Activated T-helper 2 cell treated with anti-CD3 and anti-CD28 coated beads, Interferon-gamma antibody, Interleukin-2, Interleukin-4, amounts not matched to agents 10 μg/mL and 5 μg/mL and 100 μg/mL, durations not matched to agents 14 hours and 24 hours and 36 hours (primary cell): ENCODE results near the gene TEX51. TPM values are rescaled to one million over a fixed set of nuclear protein-coding genes. Genes with fewer than 3 reads are reported as not detected.

Source experiments
- DNase-seq: peaks from one replicate; pipeline ENCODE4 v3.0.0; 2021; ENCODE audit warnings: low spot score
- H3K27ac Mint-ChIP-seq: one replicate; pipeline ENCODE4 v1.8.0; 2021; ENCODE audit warnings: mixed read lengths
- H3K27me3 Mint-ChIP-seq: one replicate; pipeline ENCODE4 v1.8.0; 2021; ENCODE audit warnings: low read depth, mixed read lengths
- H3K36me3 Mint-ChIP-seq: one replicate; pipeline ENCODE4 v1.8.0; 2021; ENCODE audit warnings: low read depth, mixed read lengths
- H3K4me1 Mint-ChIP-seq: one replicate; pipeline ENCODE4 v1.8.0; 2021; ENCODE audit warnings: low read depth, mixed read lengths
- H3K4me3 Mint-ChIP-seq: one replicate; pipeline ENCODE4 v1.8.0; 2021; ENCODE audit warnings: low read depth, mild to moderate bottlenecking, moderate library complexity, mixed read lengths
- H3K9me3 Mint-ChIP-seq: one replicate; pipeline ENCODE4 v1.8.0; 2021; ENCODE audit warnings: mixed read lengths
- intact Hi-C: fragments of 100-400 bp; cut with micrococcal nuclease; formaldehyde crosslinking; loops from one replicate; pipeline ENCODE4 v1.15.1; 2023
- total RNA-seq: library from RNA; stranded (reverse); gene quantifications from 2 replicates; pipeline ENCODE4 v1.2.3, GENCODE V29; 2022

Gene TEX51
- total RNA-seq, 1 donor from 2014 or later = not detected

- intact Hi-C loops = no loop called here
Observed at GRCh38 chr2:126881591-126881990, 17.1 kb upstream of the TEX51 start.

GRCh38 chr2:126882181-126882580, 16.5 kb upstream of the TEX51 start:
- Mint-ChIP-seq H3K9me3 (no peaks in the 10 kb centered on the region), H3K27ac (no peak overlapping the region), H3K36me3 (no peaks in the 10 kb centered on the region), H3K4me1 (peaks cover 2% of the 10 kb centered on the region), H3K4me3 (no peak overlapping the region), H3K27me3 (peaks cover 7% of the 10 kb centered on the region)
- intact Hi-C loops = no loop called here
- DNase-seq = no peak

More at GRCh38 chr2:126881591-126881990, 17.1 kb upstream of the TEX51 start:
- Mint-ChIP-seq H3K36me3 (no peaks in the 10 kb centered on the region), H3K27me3 (peaks cover 2% of the 10 kb centered on the region), H3K9me3 (no peaks in the 10 kb centered on the region), H3K4me3 (no peak overlapping the region), H3K4me1 (peaks cover 2% of the 10 kb centered on the region), H3K27ac (no peak overlapping the region)
- no peak for DNase-seq

- peaks cover 2% of the 10 kb centered on the region for H3K4me1 Mint-ChIP-seq
- H3K27me3 Mint-ChIP-seq = peaks cover 7% of the 10 kb centered on the region
- intact Hi-C loops = no loop called here
- H3K36me3 Mint-ChIP-seq = no peaks in the 10 kb centered on the region
- no peak overlapping the region for H3K4me3 Mint-ChIP-seq
- no peaks in the 10 kb centered on the region for H3K9me3 Mint-ChIP-seq
- no peak overlapping the region for H3K27ac Mint-ChIP-seq
- DNase-seq = no peak
Observed at GRCh38 chr2:126882736-126883665, 15.7 kb upstream of the TEX51 start.

GRCh38 chr2:126883666-126884040, 15.0 kb upstream of the TEX51 start:
- Mint-ChIP-seq H3K27me3 (peaks cover 7% of the 10 kb centered on the region), H3K36me3 (no peaks in the 10 kb centered on the region), H3K9me3 (no peaks in the 10 kb centered on the region), H3K4me3 (no peak overlapping the region), H3K4me1 (peaks cover 2% of the 10 kb centered on the region), H3K27ac (no peak overlapping the region)
- intact Hi-C loops = no loop called here
- DNase-seq = no peak

GRCh38 chr2:126884861-126885750, 13.6 kb upstream of the TEX51 start:
- intact Hi-C loops = no loop called here
- no peaks in the 10 kb centered on the region for H3K9me3 Mint-ChIP-seq
- H3K4me3 Mint-ChIP-seq = no peak overlapping the region
- H3K4me1 Mint-ChIP-seq = peaks cover 2% of the 10 kb centered on the region
- H3K27ac Mint-ChIP-seq = no peak overlapping the region
- H3K36me3 Mint-ChIP-seq = no peaks in the 10 kb centered on the region
- DNase-seq = no peak
- peaks cover 7% of the 10 kb centered on the region for H3K27me3 Mint-ChIP-seq

- H3K9me3 Mint-ChIP-seq = no peaks in the 10 kb centered on the region
- intact Hi-C loops = no loop called here
- peaks cover 7% of the 10 kb centered on the region for H3K27me3 Mint-ChIP-seq
- no peak for DNase-seq
- no peak overlapping the region for H3K27ac Mint-ChIP-seq
- no peaks in the 10 kb centered on the region for H3K36me3 Mint-ChIP-seq
- H3K4me1 Mint-ChIP-seq = peaks cover 2% of the 10 kb centered on the region
- no peak overlapping the region for H3K4me3 Mint-ChIP-seq
Observed at GRCh38 chr2:126885751-126886210, 12.9 kb upstream of the TEX51 start.

GRCh38 chr2:126886211-126886915, 12.3 kb upstream of the TEX51 start:
- peaks cover 7% of the 10 kb centered on the region for H3K27me3 Mint-ChIP-seq
- no peaks in the 10 kb centered on the region for H3K36me3 Mint-ChIP-seq
- no peak overlapping the region for H3K27ac Mint-ChIP-seq
- intact Hi-C loops = no loop called here
- peaks cover 2% of the 10 kb centered on the region for H3K4me1 Mint-ChIP-seq
- peak; percentile 46 for DNase-seq
- H3K4me3 Mint-ChIP-seq = peak overlapping the region; percentile 33
- no peaks in the 10 kb centered on the region for H3K9me3 Mint-ChIP-seq

GRCh38 chr2:126886916-126887280, 11.8 kb upstream of the TEX51 start:
- Mint-ChIP-seq H3K4me3 (no peak overlapping the region), H3K4me1 (peaks cover 2% of the 10 kb centered on the region), H3K36me3 (no peaks in the 10 kb centered on the region), H3K27ac (no peak overlapping the region), H3K9me3 (no peaks in the 10 kb centered on the region), H3K27me3 (peaks cover 7% of the 10 kb centered on the region)
- DNase-seq = no peak
- intact Hi-C loops = no loop called here

- DNase-seq = no peak
- Mint-ChIP-seq H3K9me3 (no peaks in the 10 kb centered on the region), H3K27me3 (peaks cover 7% of the 10 kb centered on the region), H3K4me1 (peaks cover 2% of the 10 kb centered on the region), H3K27ac (no peak overlapping the region), H3K36me3 (no peaks in the 10 kb centered on the region), H3K4me3 (no peak overlapping the region)
- intact Hi-C loops = no loop called here
Observed at GRCh38 chr2:126887506-126887905, 11.2 kb upstream of the TEX51 start.

GRCh38 chr2:126888046-126888445, 10.6 kb upstream of the TEX51 start:
- no peak overlapping the region for H3K27ac Mint-ChIP-seq
- H3K4me1 Mint-ChIP-seq = peaks cover 2% of the 10 kb centered on the region
- no peaks in the 10 kb centered on the region for H3K9me3 Mint-ChIP-seq
- intact Hi-C loops = no loop called here
- DNase-seq = no peak
- no peak overlapping the region for H3K4me3 Mint-ChIP-seq
- H3K27me3 Mint-ChIP-seq = peaks cover 7% of the 10 kb centered on the region
- H3K36me3 Mint-ChIP-seq = no peaks in the 10 kb centered on the region

- Mint-ChIP-seq H3K36me3 (no peaks in the 10 kb centered on the region), H3K27me3 (peaks cover 7% of the 10 kb centered on the region), H3K9me3 (no peaks in the 10 kb centered on the region), H3K27ac (no peak overlapping the region), H3K4me3 (no peak overlapping the region), H3K4me1 (peaks cover 2% of the 10 kb centered on the region)
- DNase-seq = no peak
- intact Hi-C loops = no loop called here
Observed at GRCh38 chr2:126889071-126889470, 9.6 kb upstream of the TEX51 start.

- H3K27ac Mint-ChIP-seq = no peak overlapping the region
- no peaks in the 10 kb centered on the region for H3K36me3 Mint-ChIP-seq
- no peak for DNase-seq
- H3K4me3 Mint-ChIP-seq = no peak overlapping the region
- H3K9me3 Mint-ChIP-seq = no peaks in the 10 kb centered on the region
- intact Hi-C loops = no loop called here
- H3K4me1 Mint-ChIP-seq = peaks cover 2% of the 10 kb centered on the region
- peaks cover 7% of the 10 kb centered on the region for H3K27me3 Mint-ChIP-seq
Observed at GRCh38 chr2:126889496-126890135, 9.1 kb upstream of the TEX51 start.
